PC-9 (cell line): Measurements from ENCODE around the gene ADARB2. TPM values are rescaled to one million over a fixed set of nuclear protein-coding genes. Genes with fewer than 3 reads are reported as not detected.
"Not testable (repeated sequence)": the region's sequence is repeated elsewhere in the genome, so short reads cannot be mapped to it uniquely, and the experiment has no call there.

Source experiments
- BruUV-seq: library from RNA; stranded (reverse); fragments of 400-500 nt; replicated peaks from 2 replicates; lab custom pipeline; 2021; lab: Mats Ljungman, UMichigan
- CTCF ChIA-PET: fragments of 300-600 bp; sonication (Branson Sonifier 250); formaldehyde crosslinking; loops from one replicate; lab custom pipeline; 2022; ENCODE audit warnings: antibody characterized with exemption; lab: Charles Lee
- POLR2A ChIA-PET: fragments of 300-600 bp; sonication (Branson Sonifier 250); formaldehyde crosslinking; loops from one replicate; lab custom pipeline; 2022; ENCODE audit warnings: antibody characterized with exemption; ENCODE audit not compliant: unreplicated experiment; lab: Charles Lee
- DNase-seq, 2 experiments: peaks; one replicate each; pipeline versions ENCODE4 v3.0.0 to v3.0.0-alpha.2; 2015 to 2022; ENCODE audit warnings: mixed read lengths in 1 of 2
- H2AFZ ChIP-seq: fragments of 200-600 bp; sonication (generic); 2 replicates; pipeline ENCODE4 v1.8.1; 2017; ENCODE audit warnings: antibody characterized with exemption
- H3F3A ChIP-seq: fragments of 200-600 bp; sonication (generic); 2 replicates; pipeline ENCODE4 v1.8.1; 2017; ENCODE audit warnings: antibody characterized with exemption, mild to moderate bottlenecking, low read depth; ENCODE audit not compliant: insufficient read depth
- H3K27ac ChIP-seq: fragments of 200-600 bp; sonication (generic); 2 replicates; pipeline ENCODE4 v1.6.1; 2016; ENCODE audit warnings: mixed run types
- H3K27me3 ChIP-seq: fragments of 200-600 bp; sonication (generic); 2 replicates; pipeline ENCODE4 v1.6.1; 2016; ENCODE audit warnings: low read depth, mixed run types; ENCODE audit not compliant: insufficient read depth
- H3K36me3 ChIP-seq: fragments of 200-600 bp; sonication (generic); 2 replicates; pipeline ENCODE4 v1.6.1; 2016; ENCODE audit warnings: low read depth, mixed run types
- H3K4me1 ChIP-seq: fragments of 200-600 bp; sonication (generic); replicated peaks from 2 replicates; pipeline ENCODE4 v1.6.1; 2016; ENCODE audit warnings: mixed run types; ENCODE audit not compliant: insufficient read depth
- H3K4me2 ChIP-seq: fragments of 200-600 bp; sonication (generic); 2 replicates; pipeline ENCODE4 v1.6.1; 2017; ENCODE audit warnings: mixed run types
- H3K4me3 ChIP-seq: fragments of 200-600 bp; sonication (generic); 2 replicates; pipeline ENCODE4 v1.6.1; 2016; ENCODE audit warnings: mixed run types
- H3K79me2 ChIP-seq: fragments of 200-600 bp; sonication (generic); 2 replicates; pipeline ENCODE4 v1.6.1; 2017; ENCODE audit warnings: low read depth, mixed run types
- H3K9me2 ChIP-seq: fragments of 200-600 bp; sonication (generic); 2 replicates; pipeline ENCODE4 v1.8.1; 2017; ENCODE audit warnings: mild to moderate bottlenecking; ENCODE audit not compliant: insufficient read depth
- H3K9me3 ChIP-seq: fragments of 200-600 bp; sonication (generic); 2 replicates; pipeline ENCODE4 v1.8.1; 2016; ENCODE audit warnings: low read depth; ENCODE audit not compliant: insufficient read depth
- H4K20me1 ChIP-seq: fragments of 200-600 bp; sonication (generic); 2 replicates; pipeline ENCODE4 v1.8.1; 2017; ENCODE audit not compliant: insufficient read depth
- CTCF ChIP-seq: fragments of 200-600 bp; sonication (generic); conservative IDR thresholded peaks from 2 replicates; pipeline ENCODE4 v1.6.1; 2017; ENCODE audit warnings: mixed run types, antibody characterized with exemption, mild to moderate bottlenecking, moderate library complexity
- EZH2 ChIP-seq: fragments of 200-600 bp; sonication (generic); IDR thresholded peaks from 2 replicates; pipeline ENCODE4 v1.8.0; 2017; ENCODE audit warnings: antibody characterized with exemption, low read depth
- intact Hi-C: fragments of 100-400 bp; cut with micrococcal nuclease; formaldehyde crosslinking; loops from one replicate; pipeline ENCODE4 v1.10.0; 2022; ENCODE audit not compliant: unreplicated experiment
- total RNA-seq: library from RNA; stranded (reverse); gene quantifications from 2 replicates; pipeline ENCODE4 v1.2.3, GENCODE V29; 2021

The ADARB2 gene
- total RNA-seq, 1 experiment from 2014 or later = not detected

- Histone ChIP-seq H3K27ac (no peak overlapping the region), H3K9me3 (no peaks in the 10 kb centered on the region), H2AFZ (no peak overlapping the region), H3K27me3 (peaks cover 69% of the 10 kb centered on the region), H3F3A (no peaks in the 10 kb centered on the region), H3K79me2 (no peaks in the 10 kb centered on the region), H4K20me1 (no peaks in the 10 kb centered on the region), H3K4me2 (no peak overlapping the region), H3K9me2 (no peaks in the 10 kb centered on the region), H3K36me3 (no peaks in the 10 kb centered on the region), H3K4me1 (no peaks in the 10 kb centered on the region), H3K4me3 (no peak overlapping the region)
- intact Hi-C loops = no loop called here
- no TSS peak for BruUV-seq
- POLR2A ChIA-PET = no interaction called here
- TF ChIP-seq CTCF = no peak
- no peak for TF ChIP-seq EZH2
- no peak for DNase-seq
- CTCF ChIA-PET = no interaction called here
Observed at GRCh38 chr10:1162481-1163203, 574.7 kb downstream of the ADARB2 start.

DNA sequence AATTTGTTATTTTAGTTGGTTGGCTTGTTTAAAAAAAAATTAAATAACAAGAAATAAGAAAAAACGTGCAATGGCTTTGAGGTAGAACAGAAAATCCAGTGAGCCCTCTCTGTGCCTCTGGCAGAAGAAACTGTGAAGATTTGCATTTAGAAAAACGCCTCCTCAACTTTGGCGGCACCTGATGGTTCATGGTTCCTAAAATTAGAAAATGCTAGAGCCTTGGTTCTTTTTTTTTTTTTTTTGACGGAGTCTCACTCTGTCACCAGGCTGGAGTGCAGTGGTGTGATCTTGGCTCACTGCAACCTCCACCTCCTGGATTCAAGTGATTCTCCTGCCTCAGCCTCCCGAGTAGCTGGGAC, 576.0 kb downstream of the ADARB2 start:
- CTCF ChIA-PET, H4K20me1 ChIP-seq, BruUV-seq, H3K4me2 ChIP-seq, H2AFZ ChIP-seq, POLR2A ChIA-PET, H3K9me2 ChIP-seq, H3K27ac ChIP-seq, H3K79me2 ChIP-seq, H3K4me3 ChIP-seq, H3K36me3 ChIP-seq, intact Hi-C loops, H3F3A ChIP-seq, DNase-seq, H3K4me1 ChIP-seq, H3K9me3 ChIP-seq: not testable (repeated sequence)
- H3K27me3 ChIP-seq = peaks cover 71% of the 10 kb centered on the region

DNA sequence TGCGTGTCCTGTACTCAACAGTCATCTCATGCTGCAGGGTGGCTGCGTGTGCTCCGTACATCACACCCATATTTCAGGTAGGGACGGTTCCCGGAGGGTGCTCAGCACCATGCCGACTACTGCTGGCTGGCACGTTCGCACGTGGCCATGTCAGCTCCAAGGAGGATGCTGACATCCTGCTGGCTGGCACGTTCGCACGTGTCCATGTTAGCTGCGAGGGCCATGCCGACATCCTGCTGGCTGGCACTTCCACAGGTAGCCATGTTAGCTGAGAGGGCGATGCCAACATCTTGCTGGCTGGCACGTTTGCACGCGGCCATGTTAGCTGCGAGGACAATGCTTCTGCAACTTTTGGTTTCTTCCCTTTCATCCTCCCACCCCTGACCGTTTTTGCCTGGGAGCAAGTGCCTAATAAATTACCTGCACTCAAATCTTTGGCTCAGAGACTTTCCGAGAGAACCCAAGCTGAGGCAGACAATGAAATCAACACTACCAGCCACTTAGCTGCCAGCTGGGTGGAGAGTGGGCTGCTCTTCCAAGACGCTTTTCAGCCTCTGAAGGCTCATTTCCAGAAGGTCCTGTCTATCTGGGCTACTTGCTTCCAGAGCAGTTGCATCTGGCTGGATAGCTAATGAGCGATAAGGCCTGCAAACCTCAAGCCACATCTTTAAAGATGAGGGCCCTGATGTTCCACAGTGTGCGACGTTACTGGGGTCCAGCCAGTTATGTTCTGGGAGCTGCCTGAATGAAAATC, 576.6 kb downstream of the ADARB2 start:
- no peaks in the 10 kb centered on the region for H3K79me2 ChIP-seq
- no peak overlapping the region for H3K27ac ChIP-seq
- CTCF ChIA-PET = no interaction called here
- H3F3A ChIP-seq = no peaks in the 10 kb centered on the region
- no peaks in the 10 kb centered on the region for H3K9me2 ChIP-seq
- no peak overlapping the region for H3K4me3 ChIP-seq
- DNase-seq = no peak
- no peaks in the 10 kb centered on the region for H3K4me1 ChIP-seq
- intact Hi-C loops = no loop called here
- no peak for TF ChIP-seq EZH2
- no peak for TF ChIP-seq CTCF
- POLR2A ChIA-PET = no interaction called here
- H3K4me2 ChIP-seq = no peak overlapping the region
- H3K27me3 ChIP-seq = peaks cover 71% of the 10 kb centered on the region
- no peaks in the 10 kb centered on the region for H3K36me3 ChIP-seq
- no peaks in the 10 kb centered on the region for H4K20me1 ChIP-seq
- H3K9me3 ChIP-seq = no peaks in the 10 kb centered on the region
- H2AFZ ChIP-seq = no peak overlapping the region
- BruUV-seq = no TSS peak
